Measurements from ENCODE around the gene FAAP24.

GRCh38 chr19:33022472-33023116 is 50.6 kb downstream of the FAAP24 start:
- TF ChIP-seq CTCF (conservative IDR thresholded peaks at IDR 0.05) = no peak
- no peak for TF ChIP-seq ZFX (IDR thresholded peaks at IDR 0.05)
